NT2/D1 (cell line): ENCODE results near the gene TMEM151A.
"Not testable (repeated sequence)": the region's sequence is repeated elsewhere in the genome, so short reads cannot be mapped to it uniquely, and the experiment has no call there.

Experiments
- DNase-seq: peaks from one replicate; pipeline ENCODE4 v3.0.0-alpha.2; 2011; ENCODE audit warnings: low read depth, low spot score
- H3K27me3 ChIP-seq: 2 replicates; pipeline ENCODE4 v1.6.0; 2011; ENCODE audit warnings: mild to moderate bottlenecking; ENCODE audit not compliant: insufficient read length, insufficient read depth
- H3K36me3 ChIP-seq: 2 replicates; pipeline ENCODE4 v1.6.1; 2011; ENCODE audit warnings: mild to moderate bottlenecking, low read length, mixed read lengths; ENCODE audit not compliant: insufficient read depth, insufficient read length
- H3K4me1 ChIP-seq: 2 replicates; pipeline ENCODE4 v1.5.1; 2011; ENCODE audit not compliant: insufficient read depth, insufficient read length
- H3K4me3 ChIP-seq: 2 replicates; pipeline ENCODE4 v1.5.1; 2011; ENCODE audit warnings: low read depth; ENCODE audit not compliant: insufficient read length
- H3K9ac ChIP-seq: 2 replicates; pipeline ENCODE4 v1.6.0; 2011; ENCODE audit warnings: low read depth; ENCODE audit not compliant: insufficient read length
- H3K9me3 ChIP-seq: 2 replicates; pipeline ENCODE4 v1.5.1; 2011; ENCODE audit warnings: mild to moderate bottlenecking, low read length; ENCODE audit not compliant: insufficient read depth
- SUZ12 ChIP-seq: IDR thresholded peaks from 2 replicates; pipeline ENCODE4 v1.6.1; 2011; ENCODE audit not compliant: insufficient read length, insufficient read depth; ENCODE audit errors: extremely low read depth
- YY1 ChIP-seq: IDR thresholded peaks from 2 replicates; pipeline ENCODE4 v1.6.1; 2011; ENCODE audit not compliant: insufficient read length, insufficient read depth
- ZNF274 ChIP-seq: IDR thresholded peaks from 2 replicates; pipeline ENCODE4 v1.6.1; 2011; ENCODE audit warnings: mild to moderate bottlenecking, low read depth, low read length

TMEM151A gene

DNA sequence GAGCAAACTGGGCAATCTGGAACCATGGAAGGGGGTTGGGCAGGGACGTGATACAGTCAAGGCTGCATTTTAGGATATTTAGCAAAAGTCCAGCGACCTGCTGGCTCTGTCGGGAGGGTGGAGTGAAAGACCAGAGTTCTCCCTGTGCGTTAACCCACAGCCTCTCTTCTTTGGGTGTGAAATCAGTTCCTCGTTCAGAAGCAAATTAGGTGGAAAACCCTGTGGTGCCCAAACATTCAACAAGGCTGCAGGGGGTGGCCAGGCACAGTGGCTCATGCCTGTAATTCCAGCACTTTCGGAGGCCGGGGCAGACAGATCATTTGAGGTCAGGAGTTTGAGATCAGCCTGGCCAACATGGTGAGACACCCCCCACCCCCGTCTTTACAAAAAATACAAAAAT is 5.9 kb downstream of the TMEM151A start:
- Histone ChIP-seq H3K9me3 (no peaks in the 10 kb centered on the region), H3K36me3 (no peaks in the 10 kb centered on the region), H3K4me3 (no peak overlapping the region), H3K9ac (no peak overlapping the region), H3K4me1 (peaks cover 25% of the 10 kb centered on the region), H3K27me3 (peaks cover 27% of the 10 kb centered on the region)
- TF ChIP-seq ZNF274, result no peak
- TF ChIP-seq SUZ12, result no peak
- TF ChIP-seq YY1, result no peak
- no peak for DNase-seq

DNA sequence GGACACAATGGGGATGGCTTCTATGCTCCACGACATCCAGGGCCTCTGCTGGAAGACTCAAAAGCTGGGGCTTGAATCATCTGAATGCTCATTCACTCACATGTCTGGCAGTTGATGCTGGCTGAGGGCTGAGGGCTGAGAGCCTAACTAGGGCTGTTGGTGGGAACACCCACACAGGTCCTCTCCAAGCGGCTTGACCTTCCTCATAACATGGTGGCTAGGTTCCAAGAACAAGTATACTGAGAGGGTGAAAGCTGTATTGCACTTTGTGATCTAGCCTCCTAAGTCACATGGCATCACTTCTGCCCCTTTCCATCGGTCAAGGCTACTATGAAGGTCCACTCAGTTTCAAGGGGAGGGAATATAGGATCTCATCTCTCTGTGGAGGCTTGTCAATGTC is 7.5 kb downstream of the TMEM151A start:
- Histone ChIP-seq H3K9ac (no peak overlapping the region), H3K9me3 (no peaks in the 10 kb centered on the region), H3K4me1 (peaks cover 22% of the 10 kb centered on the region), H3K27me3 (peaks cover 12% of the 10 kb centered on the region), H3K4me3 (no peak overlapping the region), H3K36me3 (no peaks in the 10 kb centered on the region)
- DNase-seq, result no peak
- TF ChIP-seq ZNF274, result no peak
- TF ChIP-seq SUZ12, result no peak
- TF ChIP-seq YY1, result no peak

DNA sequence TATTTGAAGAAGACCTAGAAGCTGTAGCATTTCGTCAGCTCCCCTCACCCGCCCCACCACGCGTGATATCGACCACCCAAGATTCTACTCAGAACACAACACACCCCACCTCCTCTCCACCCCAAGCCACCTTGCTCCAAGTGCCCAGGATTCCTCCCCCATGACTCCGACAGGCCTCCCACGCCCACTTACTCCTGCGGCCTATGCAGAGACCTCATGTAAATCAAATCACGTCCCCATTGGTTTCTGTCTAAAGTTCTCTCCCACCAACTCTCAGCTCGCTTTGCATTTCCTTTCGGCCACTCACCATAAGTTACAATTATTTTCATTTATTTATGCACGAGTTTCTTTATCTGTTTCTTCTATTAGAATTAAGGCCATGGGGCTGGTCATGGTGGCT is 11.0 kb downstream of the TMEM151A start:
- H3K9ac ChIP-seq, result no peak overlapping the region
- peaks cover 6% of the 10 kb centered on the region for H3K4me1 ChIP-seq
- H3K27me3 ChIP-seq, result peaks cover 3% of the 10 kb centered on the region
- DNase-seq, result no peak
- TF ChIP-seq ZNF274, result no peak
- no peak for TF ChIP-seq SUZ12
- TF ChIP-seq YY1, result no peak
- H3K9me3 ChIP-seq, result no peaks in the 10 kb centered on the region
- H3K36me3 ChIP-seq, result no peaks in the 10 kb centered on the region
- no peak overlapping the region for H3K4me3 ChIP-seq

DNA sequence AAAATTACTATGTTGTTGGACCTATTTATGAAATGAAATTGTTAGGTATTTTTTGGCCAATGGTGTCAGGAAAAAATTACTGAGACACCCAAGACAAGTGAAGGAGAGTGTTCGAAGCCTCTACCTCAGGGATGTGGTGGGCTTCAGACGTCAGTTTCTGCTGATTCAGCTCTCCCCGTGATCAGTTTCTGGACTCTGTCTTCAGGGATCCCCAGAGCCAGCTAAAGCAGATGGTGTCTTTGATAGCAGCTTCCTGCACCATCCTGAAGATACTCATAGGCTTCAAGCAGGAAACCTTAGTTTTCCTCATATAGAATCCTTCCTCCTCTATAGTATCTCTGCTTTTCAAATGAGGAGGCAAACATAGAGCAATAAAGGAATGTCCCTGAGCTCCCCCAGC is 17.8 kb downstream of the TMEM151A start:
- H3K4me3 ChIP-seq, result no peak overlapping the region
- no peak for DNase-seq
- peak overlapping the region; percentile 3 for H3K9ac ChIP-seq
- peaks cover 9% of the 10 kb centered on the region for H3K4me1 ChIP-seq
- H3K36me3 ChIP-seq, result no peaks in the 10 kb centered on the region
- H3K9me3 ChIP-seq, result no peaks in the 10 kb centered on the region
- no peaks in the 10 kb centered on the region for H3K27me3 ChIP-seq
- TF ChIP-seq ZNF274 (no peak), SUZ12 (no peak), YY1 (no peak)

DNA sequence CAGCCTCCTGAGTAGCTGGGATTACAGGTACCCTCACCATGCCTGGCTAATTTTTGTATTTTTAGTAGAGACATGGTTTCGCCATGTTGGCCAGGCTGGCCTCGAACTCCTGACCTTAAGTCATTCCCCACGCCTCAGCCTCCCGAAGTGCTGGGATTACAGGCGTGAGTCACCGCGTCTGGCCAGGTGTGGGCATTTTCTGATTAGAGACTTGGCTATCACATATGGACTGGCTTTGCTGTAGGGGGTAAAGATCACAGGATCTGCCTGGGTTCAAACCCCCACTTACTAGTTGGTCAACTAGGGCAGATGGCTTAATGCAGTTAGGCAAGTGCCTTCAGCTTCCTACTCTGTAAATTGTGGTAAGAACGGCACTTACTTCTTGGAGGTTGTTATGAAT is 18.6 kb downstream of the TMEM151A start:
- TF ChIP-seq SUZ12, result no peak
- no peak for TF ChIP-seq ZNF274
- TF ChIP-seq YY1, result no peak
- H3K4me3 ChIP-seq, result no peak overlapping the region
- H3K4me1 ChIP-seq, result peaks cover 16% of the 10 kb centered on the region

DNA sequence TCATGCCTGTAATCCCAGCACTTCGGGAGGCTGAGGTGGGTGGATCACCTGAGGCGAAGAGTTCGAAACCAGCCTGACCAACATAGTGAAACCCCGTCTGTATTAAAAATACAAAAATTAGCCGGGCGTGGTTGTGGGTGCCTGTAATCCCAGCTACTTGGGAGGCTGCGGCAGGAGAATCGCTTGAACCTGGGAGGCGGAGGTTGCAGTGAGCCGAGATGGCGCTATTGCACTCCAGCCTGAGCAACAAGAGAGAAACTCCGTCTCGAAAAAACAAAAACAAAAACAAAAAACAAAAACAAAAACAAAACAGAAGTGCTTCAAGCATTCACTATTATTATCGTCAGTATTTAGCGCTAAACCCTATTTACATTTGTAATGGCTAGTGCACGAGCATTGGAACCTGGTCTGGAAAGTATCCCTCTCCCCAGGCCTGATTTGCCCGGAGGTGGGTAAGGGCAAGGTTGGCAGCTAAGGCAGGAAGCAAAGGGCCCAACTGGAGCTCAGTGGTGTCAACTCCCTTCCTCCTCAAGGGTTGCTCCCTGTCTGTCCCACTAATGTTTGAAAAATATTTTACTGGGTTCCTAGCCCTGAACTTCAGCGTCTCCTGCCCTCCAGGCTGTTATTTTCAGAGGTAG is 19.2 kb downstream of the TMEM151A start:
- Histone ChIP-seq H3K4me3 (peak overlapping the region; percentile 13), H3K9ac (peak overlapping the region; percentile 84), H3K4me1 (peaks cover 22% of the 10 kb centered on the region)
- not testable (repeated sequence) for H3K27me3 ChIP-seq, H3K36me3 ChIP-seq, H3K9me3 ChIP-seq, DNase-seq

More for the DNA sequence above, 18.6 kb downstream of the TMEM151A start:
- no peak for DNase-seq
- no peaks in the 10 kb centered on the region for H3K36me3 ChIP-seq
- peaks cover 3% of the 10 kb centered on the region for H3K27me3 ChIP-seq
- H3K9ac ChIP-seq, result no peak overlapping the region
- no peaks in the 10 kb centered on the region for H3K9me3 ChIP-seq

DNA sequence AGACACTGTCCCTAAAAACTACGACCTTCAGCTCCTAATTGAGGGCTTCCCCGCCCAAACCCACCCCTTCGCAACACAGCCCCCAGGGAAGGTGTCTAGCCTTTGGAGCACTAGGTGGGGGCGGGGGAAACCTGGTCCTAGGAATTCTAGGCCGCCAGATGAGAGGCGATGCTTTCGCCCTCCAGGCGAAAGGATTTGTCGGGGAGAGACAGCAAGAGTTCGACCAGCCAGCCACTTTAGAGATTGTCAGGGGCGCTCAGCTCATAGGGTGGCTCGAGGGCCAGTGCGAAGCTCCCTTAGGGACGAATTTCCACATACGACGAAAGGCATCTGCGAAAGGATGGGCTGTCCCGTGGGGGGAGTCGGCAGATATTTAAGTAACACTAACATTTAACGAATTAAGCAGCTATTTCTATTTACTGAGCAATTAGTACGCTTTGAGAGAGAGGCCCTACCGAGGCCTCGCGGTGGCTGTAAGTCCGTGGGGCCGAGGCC is 19.8 kb downstream of the TMEM151A start:
- no peaks in the 10 kb centered on the region for H3K9me3 ChIP-seq
- peak overlapping the region; percentile 84 for H3K9ac ChIP-seq
- peak overlapping the region; percentile 66 for H3K4me3 ChIP-seq
- TF ChIP-seq ZNF274 (no peak), YY1 (no peak), SUZ12 (no peak)
- no peak for DNase-seq
- peaks cover 28% of the 10 kb centered on the region for H3K4me1 ChIP-seq
- H3K36me3 ChIP-seq, result peaks cover 3% of the 10 kb centered on the region
- H3K27me3 ChIP-seq, result peaks cover 15% of the 10 kb centered on the region

DNA sequence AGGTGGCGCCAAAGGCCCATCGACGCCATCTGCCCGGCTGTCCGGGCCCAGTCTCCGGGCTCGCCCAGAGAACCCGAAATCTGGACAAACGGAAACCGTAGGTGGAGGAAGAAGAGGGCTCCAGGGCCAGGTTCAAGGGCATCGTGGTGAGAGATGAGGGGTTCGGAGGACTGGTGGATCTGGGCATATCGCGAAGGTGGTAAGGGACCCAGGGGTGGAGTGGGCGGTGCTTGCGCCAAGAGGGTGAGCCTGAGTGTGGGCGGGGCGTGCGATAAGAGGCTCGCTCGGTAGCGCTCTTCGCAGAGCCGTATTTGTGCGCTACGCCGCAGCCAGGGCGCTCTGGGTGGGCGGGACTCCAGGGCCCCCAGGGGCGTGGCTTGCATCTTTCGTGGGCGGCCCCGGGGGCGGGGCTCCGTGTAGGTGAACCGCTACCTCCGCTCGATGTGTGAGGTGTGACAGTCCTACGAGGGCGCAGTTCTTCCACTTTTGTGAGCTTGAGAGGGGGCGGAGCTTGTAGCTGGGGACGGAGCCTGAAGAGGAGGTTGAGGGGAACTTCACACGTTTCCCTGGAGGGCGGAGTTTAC is 20.4 kb downstream of the TMEM151A start:
- Histone ChIP-seq H3K4me3 (peak overlapping the region; percentile 66), H3K9ac (peak overlapping the region; percentile 84), H3K4me1 (peaks cover 30% of the 10 kb centered on the region), H3K9me3 (no peaks in the 10 kb centered on the region), H3K36me3 (peaks cover 3% of the 10 kb centered on the region), H3K27me3 (peaks cover 19% of the 10 kb centered on the region)
- peak; percentile 92 for DNase-seq
- TF ChIP-seq YY1 (no peak), ZNF274 (no peak), SUZ12 (no peak)
